SK-N-MC (cell line): Measurements from ENCODE around the gene FAM181A.

Source experiments
- DNase-seq: peaks from one replicate; pipeline ENCODE4 v3.0.0-alpha.2; 2011; ENCODE audit warnings: low read depth, low spot score
- H3K27ac ChIP-seq: fragments of 200-600 bp; sonication (generic); 2 replicates; pipeline ENCODE4 v1.5.1; 2016; ENCODE audit warnings: mixed run types
- H3K36me3 ChIP-seq: fragments of 200-600 bp; sonication (generic); 2 replicates; pipeline ENCODE4 v1.6.1; 2017; ENCODE audit warnings: antibody characterized with exemption, low read length, mixed read lengths; ENCODE audit not compliant: insufficient read depth
- H3K4me3 ChIP-seq: fragments of 200-600 bp; sonication (generic); 2 replicates; pipeline ENCODE4 v1.5.1; 2016
- H3K9ac ChIP-seq: fragments of 200-600 bp; sonication (generic); 2 replicates; pipeline ENCODE4 v1.8.0; 2017; ENCODE audit warnings: mixed run types, mixed read lengths; ENCODE audit not compliant: insufficient read length
- H3K9me3 ChIP-seq: fragments of 200-600 bp; sonication (generic); 2 replicates; pipeline ENCODE4 v1.6.1; 2017; ENCODE audit warnings: low read depth, mild to moderate bottlenecking, antibody characterized with exemption, low read length, moderate library complexity, mixed read lengths
- EZH2 ChIP-seq: fragments of 200-600 bp; sonication (generic); IDR thresholded peaks from one replicate; pipeline ENCODE4 v1.6.1; 2017; ENCODE audit warnings: antibody characterized with exemption
- FOXP2 ChIP-seq: optimal IDR thresholded peaks from 2 replicates; pipeline ENCODE3; 2011; ENCODE audit warnings: mild to moderate bottlenecking, moderate library complexity; ENCODE audit not compliant: insufficient read depth; ENCODE audit errors: extremely low read length, control extremely low read depth
- POLR2AphosphoS5 ChIP-seq: IDR thresholded peaks from 2 replicates; pipeline ENCODE4 v1.6.1; 2012; ENCODE audit warnings: mild to moderate bottlenecking, low read depth, low read length, borderline replicate concordance

The FAM181A gene

GRCh38 chr14:93891756-93892504 lies 35.2 kb upstream of the FAM181A start:
- Histone ChIP-seq H3K36me3 (no peaks in the 10 kb centered on the region), H3K9me3 (no peaks in the 10 kb centered on the region), H3K27ac (no peak overlapping the region), H3K9ac (no peak overlapping the region), H3K4me3 (no peak overlapping the region)
- no peak for TF ChIP-seq EZH2
- no peak for TF ChIP-seq POLR2AphosphoS5
- no peak for TF ChIP-seq FOXP2
- DNase-seq = no peak

GRCh38 chr14:93892505-93892839 lies 34.7 kb upstream of the FAM181A start:
- no peak for DNase-seq
- no peak overlapping the region for H3K9ac ChIP-seq
- H3K4me3 ChIP-seq = no peak overlapping the region
- H3K27ac ChIP-seq = no peak overlapping the region
- no peak for TF ChIP-seq FOXP2
- no peak for TF ChIP-seq POLR2AphosphoS5
- TF ChIP-seq EZH2 = no peak
- no peaks in the 10 kb centered on the region for H3K9me3 ChIP-seq
- no peaks in the 10 kb centered on the region for H3K36me3 ChIP-seq

GRCh38 chr14:93892923-93893558 lies 34.1 kb upstream of the FAM181A start:
- peak; percentile 24 for DNase-seq
- Histone ChIP-seq H3K9ac (no peak overlapping the region), H3K36me3 (no peaks in the 10 kb centered on the region), H3K9me3 (no peaks in the 10 kb centered on the region), H3K27ac (no peak overlapping the region), H3K4me3 (no peak overlapping the region)
- no peak for TF ChIP-seq POLR2AphosphoS5
- TF ChIP-seq EZH2 = no peak
- TF ChIP-seq FOXP2 = no peak

GRCh38 chr14:93893661-93894261 lies 33.4 kb upstream of the FAM181A start:
- TF ChIP-seq POLR2AphosphoS5 (no peak), FOXP2 (no peak), EZH2 (no peak)
- no peak for DNase-seq
- Histone ChIP-seq H3K9me3 (no peaks in the 10 kb centered on the region), H3K4me3 (no peak overlapping the region), H3K27ac (no peak overlapping the region), H3K36me3 (no peaks in the 10 kb centered on the region), H3K9ac (no peak overlapping the region)

GRCh38 chr14:93895023-93895604 lies 32.0 kb upstream of the FAM181A start:
- Histone ChIP-seq H3K36me3 (no peaks in the 10 kb centered on the region), H3K27ac (no peak overlapping the region), H3K9me3 (no peaks in the 10 kb centered on the region), H3K9ac (no peak overlapping the region), H3K4me3 (no peak overlapping the region)
- no peak for DNase-seq
- TF ChIP-seq FOXP2 = no peak

- DNase-seq = no peak
- no peaks in the 10 kb centered on the region for H3K9me3 ChIP-seq
- TF ChIP-seq FOXP2 (no peak), EZH2 (no peak)
- no peak overlapping the region for H3K4me3 ChIP-seq
- H3K9ac ChIP-seq = no peak overlapping the region
- no peaks in the 10 kb centered on the region for H3K36me3 ChIP-seq
- H3K27ac ChIP-seq = no peak overlapping the region
Observed at GRCh38 chr14:93897476-93897845, 29.7 kb upstream of the FAM181A start.

- Histone ChIP-seq H3K4me3 (no peak overlapping the region), H3K9ac (no peak overlapping the region), H3K27ac (no peak overlapping the region), H3K9me3 (no peaks in the 10 kb centered on the region), H3K36me3 (no peaks in the 10 kb centered on the region)
- TF ChIP-seq POLR2AphosphoS5 (no peak), FOXP2 (no peak), EZH2 (no peak)
- DNase-seq = no peak
Observed at GRCh38 chr14:93898081-93898611, 29.0 kb upstream of the FAM181A start.

- Histone ChIP-seq H3K9me3 (no peaks in the 10 kb centered on the region), H3K36me3 (no peaks in the 10 kb centered on the region)
Observed at GRCh38 chr14:93898731-93899130, 28.4 kb upstream of the FAM181A start.

GRCh38 chr14:93901813-93902212 lies 25.3 kb upstream of the FAM181A start:
- no peak overlapping the region for H3K27ac ChIP-seq
- TF ChIP-seq POLR2AphosphoS5 (no peak), FOXP2 (no peak), EZH2 (no peak)

More at GRCh38 chr14:93898731-93899130, 28.4 kb upstream of the FAM181A start:
- Histone ChIP-seq H3K9ac (no peak overlapping the region), H3K4me3 (no peak overlapping the region), H3K27ac (no peak overlapping the region)
- TF ChIP-seq POLR2AphosphoS5 (no peak), EZH2 (no peak), FOXP2 (no peak)
- no peak for DNase-seq

More at GRCh38 chr14:93901813-93902212, 25.3 kb upstream of the FAM181A start:
- no peak for DNase-seq
- Histone ChIP-seq H3K4me3 (no peak overlapping the region), H3K36me3 (no peaks in the 10 kb centered on the region), H3K9ac (no peak overlapping the region), H3K9me3 (no peaks in the 10 kb centered on the region)
